ENCODE results near the gene SLC6A1.
"Not testable (repeated sequence)": the region's sequence is repeated elsewhere in the genome, so short reads cannot be mapped to it uniquely, and the experiment has no call there.

The SLC6A1 gene

GRCh38 chr3:11071096-11071755 lies 78.7 kb downstream of the SLC6A1 start:
- no peak for DNase-seq

- no peak for DNase-seq
Observed at GRCh38 chr3:11072631-11073030, 80.1 kb downstream of the SLC6A1 start.

GRCh38 chr3:11074011-11074410 lies 81.5 kb downstream of the SLC6A1 start:
- DNase-seq: no peak

GRCh38 chr3:11074451-11074850 lies 81.9 kb downstream of the SLC6A1 start:
- no peak for DNase-seq

GRCh38 chr3:11075122-11075521 lies 82.6 kb downstream of the SLC6A1 start:
- not testable (repeated sequence) for DNase-seq

DNA sequence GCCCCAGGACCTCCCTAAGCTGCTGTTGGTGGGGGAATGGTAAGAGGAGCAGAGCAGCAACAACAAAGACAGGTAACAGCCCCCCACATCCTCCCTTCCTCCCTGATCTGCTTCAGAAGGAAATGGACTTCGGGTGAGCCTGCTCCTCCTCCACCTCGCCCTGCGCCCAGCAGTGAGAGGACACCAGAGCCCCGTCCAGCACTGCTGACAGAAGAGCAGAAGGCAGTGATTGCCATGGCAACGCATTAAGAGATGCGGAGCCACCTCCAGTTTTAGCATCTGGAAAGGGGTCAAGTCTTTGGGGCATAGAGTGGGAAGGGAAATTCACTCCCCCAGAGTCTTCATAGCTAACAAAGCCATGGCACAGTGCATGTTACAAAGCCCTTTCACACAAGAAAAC lies 84.2 kb downstream of the SLC6A1 start:
- no peak for DNase-seq

DNA sequence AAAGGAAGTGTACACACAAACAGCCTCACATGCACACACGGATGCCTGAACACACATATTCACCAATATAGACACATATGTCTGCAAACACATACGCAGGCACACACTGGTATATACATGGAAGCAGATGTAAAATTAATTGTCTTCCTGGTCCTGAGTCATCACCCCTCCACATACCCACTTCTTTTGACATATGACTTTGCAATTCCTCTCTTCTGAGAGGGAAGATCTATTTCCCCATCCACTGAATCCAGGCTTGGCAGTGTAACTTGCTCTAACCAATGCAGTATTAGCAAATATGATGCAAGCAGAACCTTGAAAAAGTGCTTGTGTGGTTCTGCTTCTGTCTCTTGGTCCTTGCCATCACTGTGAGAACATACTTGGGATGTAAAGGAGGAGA lies 84.9 kb downstream of the SLC6A1 start:
- no peak for DNase-seq

GRCh38 chr3:11078826-11079515 lies 86.4 kb downstream of the SLC6A1 start:
- DNase-seq: no peak

DNA sequence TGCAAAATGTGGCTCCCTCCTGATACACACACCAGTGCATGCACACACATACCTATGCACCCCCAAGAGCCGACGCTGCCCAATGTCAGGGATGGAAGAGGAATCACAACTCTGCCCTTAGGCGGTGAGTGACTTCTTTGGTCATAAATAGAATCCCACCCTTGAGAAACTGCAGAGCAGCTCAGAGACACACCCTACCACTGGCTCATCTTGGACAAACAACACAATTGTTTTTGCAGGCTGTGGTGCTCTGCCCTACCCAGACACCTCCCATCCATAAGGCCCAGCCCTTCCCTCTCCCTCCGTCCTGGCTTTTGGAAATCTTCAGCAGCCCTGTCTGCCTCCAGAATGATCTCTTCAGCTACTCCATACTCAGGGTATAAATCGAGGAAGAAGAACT lies 87.9 kb downstream of the SLC6A1 start:
- DNase-seq: no peak

DNA sequence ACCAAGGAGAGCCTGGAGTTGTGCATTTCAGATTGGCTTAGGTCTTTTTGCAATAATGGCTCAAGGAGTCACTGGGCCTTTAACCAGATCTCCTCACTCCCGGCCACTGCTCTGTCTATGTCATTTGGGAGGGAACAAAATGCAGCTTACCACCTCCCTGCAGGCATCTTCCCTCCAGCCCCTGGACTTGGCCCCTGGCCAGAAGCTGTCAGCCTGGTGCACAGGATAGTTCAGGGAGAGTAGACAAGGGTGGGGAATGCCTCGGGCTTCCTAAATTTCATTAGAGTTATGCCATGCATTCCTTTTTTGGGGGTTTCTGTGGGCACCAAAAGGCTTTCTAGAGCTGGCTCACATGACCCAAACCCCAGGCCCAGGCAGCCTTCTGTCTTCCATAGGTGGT lies 91.5 kb downstream of the SLC6A1 start:
- DNase-seq: no peak

GRCh38 chr3:11084677-11085076 lies 92.1 kb downstream of the SLC6A1 start:
- DNase-seq: no peak

DNA sequence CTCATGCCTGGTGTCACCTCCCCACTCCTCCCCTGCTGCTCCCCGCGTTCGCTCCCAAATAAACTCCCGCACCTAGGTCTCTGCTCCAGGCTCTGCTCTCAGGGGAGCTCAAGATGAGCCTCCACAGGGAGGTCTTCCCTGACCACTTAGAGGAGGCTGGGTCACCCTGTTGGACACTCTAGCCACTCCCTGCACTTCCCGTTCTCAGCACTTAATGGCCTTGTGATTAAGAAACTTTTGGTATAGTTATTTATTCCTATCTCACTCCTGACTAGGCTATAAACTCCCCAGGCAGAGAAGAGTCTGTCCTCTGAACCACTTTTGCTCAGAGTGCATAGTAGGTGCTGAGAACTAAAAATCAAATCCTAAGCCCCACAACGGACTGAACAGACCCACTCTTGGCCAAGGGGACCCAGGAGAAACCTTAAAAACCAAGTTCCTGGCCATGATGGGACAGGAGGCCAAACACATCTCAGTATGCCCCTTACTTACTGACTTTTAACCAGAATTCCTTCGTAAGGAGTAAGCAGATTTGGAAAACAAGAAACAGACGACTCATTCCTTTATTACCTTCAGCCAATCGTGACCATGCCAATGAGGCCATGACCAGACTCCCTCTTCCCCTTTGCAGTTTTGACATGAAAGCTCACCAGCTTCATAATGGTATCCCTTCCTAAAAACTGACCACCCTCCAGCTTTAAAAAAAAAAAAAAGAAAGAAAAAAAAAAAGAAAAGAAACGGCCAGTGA lies 92.7 kb downstream of the SLC6A1 start:
- DNase-seq: no peak

GRCh38 chr3:11086856-11087255 lies 94.3 kb downstream of the SLC6A1 start:
- no peak for DNase-seq

GRCh38 chr3:11088066-11088465 lies 95.5 kb downstream of the SLC6A1 start:
- no peak for DNase-seq

DNA sequence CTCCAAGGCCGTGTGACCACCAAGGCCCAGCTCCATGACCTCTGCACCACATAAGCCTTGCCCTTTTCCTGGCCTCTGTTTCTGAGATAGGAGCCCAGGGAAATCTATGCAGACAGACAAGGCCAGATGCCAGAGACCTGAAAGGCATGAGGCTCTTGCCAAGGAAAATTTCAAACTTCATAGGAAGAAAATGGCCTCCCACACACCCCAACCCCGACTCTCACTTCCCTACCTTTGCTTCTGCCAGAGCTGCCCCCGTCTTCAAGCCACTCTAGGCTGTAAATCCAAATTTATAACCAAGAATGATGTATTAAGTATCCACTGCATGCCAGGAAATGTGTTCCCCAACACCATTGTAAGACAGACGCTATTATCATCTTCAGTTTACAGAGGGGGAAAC lies 96.3 kb downstream of the SLC6A1 start:
- no peak for DNase-seq

Data from kidney glomerular epithelial cell (primary cell).